ENCODE data around the gene TRAIP. TPM values are rescaled to one million over a fixed set of nuclear protein-coding genes. Genes with fewer than 3 reads are reported as not detected.

The TRAIP gene
- total RNA-seq, 2 donors from 2014 or later = 0.98 to 2.0 TPM

DNA sequence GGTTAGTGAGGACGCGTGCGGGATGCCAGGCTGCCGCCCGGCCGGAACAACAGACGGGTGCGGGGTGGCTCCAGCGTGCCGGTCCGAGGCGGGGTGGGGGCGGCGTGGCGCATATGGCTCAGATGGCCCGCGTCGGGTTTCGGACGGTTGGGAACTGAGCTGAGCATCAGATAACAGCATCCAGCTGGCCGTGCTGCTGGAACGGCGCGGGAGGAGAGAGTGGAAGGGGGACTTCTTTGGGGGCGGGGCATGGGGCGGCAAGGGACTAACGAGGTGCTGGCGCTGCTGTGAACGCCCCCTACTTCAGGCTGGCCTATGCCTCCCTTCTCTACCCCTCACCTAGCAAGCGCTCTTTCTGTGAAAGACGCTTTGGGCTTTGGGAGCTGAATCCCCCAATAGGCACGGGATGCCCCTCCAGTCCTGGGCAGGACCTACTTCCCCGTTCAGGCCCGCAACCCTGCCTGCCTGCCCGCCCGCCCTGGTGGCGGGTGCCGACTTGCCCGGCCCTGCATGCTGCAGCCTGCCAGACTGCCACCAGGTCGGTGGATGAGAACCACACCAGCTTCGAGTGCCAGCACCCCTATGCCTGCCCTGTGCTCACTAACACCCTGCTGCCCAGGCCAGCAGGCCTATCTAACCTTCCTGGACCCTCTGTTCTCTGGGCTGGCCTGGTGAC lies 52.8 kb downstream of the TRAIP start:
- Histone ChIP-seq H3K4me3 (peak overlapping the region; percentile 82 to 87), H3K27me3 (no peaks in the 10 kb centered on the region), H3K9me3 (no peaks in the 10 kb centered on the region), H3K36me3 (no peaks in the 10 kb centered on the region), H3K4me1 (peaks cover 0 to 52% of the 10 kb centered on the region in 2 donors), H3K27ac (peak overlapping the region; percentile 93 to 97)
- TF ChIP-seq, protein P1, sequence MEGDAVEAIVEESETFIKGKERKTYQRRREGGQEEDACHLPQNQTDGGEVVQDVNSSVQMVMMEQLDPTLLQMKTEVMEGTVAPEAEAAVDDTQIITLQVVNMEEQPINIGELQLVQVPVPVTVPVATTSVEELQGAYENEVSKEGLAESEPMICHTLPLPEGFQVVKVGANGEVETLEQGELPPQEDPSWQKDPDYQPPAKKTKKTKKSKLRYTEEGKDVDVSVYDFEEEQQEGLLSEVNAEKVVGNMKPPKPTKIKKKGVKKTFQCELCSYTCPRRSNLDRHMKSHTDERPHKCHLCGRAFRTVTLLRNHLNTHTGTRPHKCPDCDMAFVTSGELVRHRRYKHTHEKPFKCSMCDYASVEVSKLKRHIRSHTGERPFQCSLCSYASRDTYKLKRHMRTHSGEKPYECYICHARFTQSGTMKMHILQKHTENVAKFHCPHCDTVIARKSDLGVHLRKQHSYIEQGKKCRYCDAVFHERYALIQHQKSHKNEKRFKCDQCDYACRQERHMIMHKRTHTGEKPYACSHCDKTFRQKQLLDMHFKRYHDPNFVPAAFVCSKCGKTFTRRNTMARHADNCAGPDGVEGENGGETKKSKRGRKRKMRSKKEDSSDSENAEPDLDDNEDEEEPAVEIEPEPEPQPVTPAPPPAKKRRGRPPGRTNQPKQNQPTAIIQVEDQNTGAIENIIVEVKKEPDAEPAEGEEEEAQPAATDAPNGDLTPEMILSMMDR (IDR thresholded peaks at IDR 0.05) = peak in 1 of 2 donors; percentile 12
- peak; percentile 62 for DNase-seq (ENCODE audit: low spot score)

DNA sequence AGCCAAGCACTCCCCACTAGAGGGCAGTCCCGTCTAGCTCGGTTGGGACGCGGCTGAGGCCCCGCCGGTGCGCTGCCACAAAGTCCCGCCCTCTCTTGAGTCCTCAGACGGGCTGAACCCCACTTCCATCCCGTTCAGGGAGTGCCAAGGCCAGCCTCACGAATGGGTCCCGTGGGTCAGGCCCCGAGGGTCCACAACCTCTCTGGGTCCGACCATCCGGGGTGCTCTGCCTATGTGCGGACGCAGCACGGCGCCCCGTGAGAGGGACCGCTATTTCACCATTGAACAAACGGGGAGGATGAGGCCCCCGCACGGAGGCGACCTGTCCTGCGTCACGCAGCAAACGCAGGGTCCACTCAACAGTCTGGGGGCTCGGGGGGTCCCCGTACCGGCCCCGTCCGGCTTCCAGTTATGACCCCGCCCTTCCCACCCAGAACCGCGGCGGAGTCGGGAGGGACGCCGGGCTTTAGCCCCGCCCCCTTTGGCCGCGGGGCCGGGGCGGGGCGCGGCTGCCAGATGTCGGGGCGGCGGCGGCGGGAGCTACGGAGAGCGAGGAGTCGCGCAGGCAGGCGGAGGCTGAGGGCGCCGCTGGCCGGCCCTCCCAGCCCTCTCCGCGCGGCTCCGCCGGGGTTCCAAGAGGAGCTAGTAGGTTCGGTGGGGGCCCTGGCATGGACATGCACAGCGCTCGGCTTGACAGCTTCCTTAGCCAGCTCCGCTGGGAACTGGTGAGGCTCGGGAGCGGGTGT lies 53.5 kb downstream of the TRAIP start, which contains the start of gene INKA1:
TSS of gene INKA1 (plus strand) at position 543 of the 746 bp plus-strand sequence. CDS start at position 675, 132 bp downstream.
- TF ChIP-seq, protein P1 (IDR thresholded peaks at IDR 0.05) = peak in 1 of 2 donors; percentile 93
- H3K36me3 ChIP-seq = no peaks in the 10 kb centered on the region
- H3K4me3 ChIP-seq = peak within 1 kb of the TSS; percentile 82 to 87
- H3K9me3 ChIP-seq = no peaks in the 10 kb centered on the region
- no peaks in the 10 kb centered on the region for H3K27me3 ChIP-seq
- peak; percentile 94 for DNase-seq (ENCODE audit: low spot score)
- H3K27ac ChIP-seq = peak within 1 kb of the TSS; percentile 93 to 97
- H3K4me1 ChIP-seq = peaks cover 0 to 52% of the 10 kb centered on the region in 2 donors

DNA sequence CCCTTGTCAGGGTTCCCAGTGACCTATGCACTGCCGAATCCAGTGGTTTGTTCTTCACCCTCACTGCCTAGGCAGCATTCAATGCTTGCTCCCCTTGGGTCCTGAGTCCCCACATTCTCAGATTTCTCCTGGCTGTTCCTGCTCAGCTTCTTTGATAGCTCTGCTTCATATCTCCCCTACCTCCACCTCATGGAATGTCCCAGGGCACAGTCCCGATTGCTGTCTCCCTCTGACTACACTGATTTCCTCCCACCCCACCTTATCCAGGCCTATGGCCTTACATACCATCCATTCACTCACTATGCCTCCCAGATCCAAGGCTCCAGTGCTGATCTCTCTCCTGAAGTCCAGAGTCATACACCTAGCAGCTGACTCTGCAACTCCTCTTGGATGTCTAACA lies 55.2 kb downstream of the TRAIP start:
- Histone ChIP-seq H3K27ac (no peak overlapping the region), H3K4me3 (no peak overlapping the region), H3K36me3 (no peaks in the 10 kb centered on the region), H3K9me3 (no peaks in the 10 kb centered on the region), H3K4me1 (peaks cover 0 to 34% of the 10 kb centered on the region in 2 donors), H3K27me3 (no peaks in the 10 kb centered on the region)
- DNase-seq (ENCODE audit: low spot score) = no peak
- TF ChIP-seq, protein P1 (IDR thresholded peaks at IDR 0.05) = no peak

DNA sequence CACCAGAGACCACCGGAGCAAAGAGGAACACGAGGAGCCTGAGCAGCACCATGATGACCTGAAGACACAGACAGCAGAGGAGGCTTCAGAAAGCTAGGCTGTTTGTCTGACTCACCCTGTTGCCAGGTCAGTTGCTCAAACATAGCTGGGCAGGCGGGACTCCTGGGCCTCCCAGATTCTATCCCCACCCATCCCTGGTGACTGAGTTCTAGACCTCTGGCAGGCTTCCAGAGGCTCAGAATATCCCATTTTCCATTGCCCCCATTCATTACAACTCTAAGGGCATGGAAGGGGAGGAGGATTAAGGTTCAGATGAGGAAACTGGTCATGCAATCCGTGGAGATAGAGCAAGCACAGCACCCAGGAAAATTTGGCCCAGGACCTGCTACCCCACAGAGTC lies 56.6 kb downstream of the TRAIP start, which contains the start of gene CDHR4:
TSS of gene CDHR4 (minus strand) at position 113 of the 400 bp plus-strand sequence. CDS start at position 52, 61 bp downstream.
- H3K27ac ChIP-seq = no peak within 1 kb of the TSS
- no peaks in the 10 kb centered on the region for H3K36me3 ChIP-seq
- TF ChIP-seq, protein P1 (IDR thresholded peaks at IDR 0.05) = no peak
- H3K4me1 ChIP-seq = peaks cover 0 to 20% of the 10 kb centered on the region in 2 donors
- no peaks in the 10 kb centered on the region for H3K9me3 ChIP-seq
- no peaks in the 10 kb centered on the region for H3K27me3 ChIP-seq
- H3K4me3 ChIP-seq = no peak within 1 kb of the TSS
- peak; percentile 80 for DNase-seq (ENCODE audit: low spot score)

DNA sequence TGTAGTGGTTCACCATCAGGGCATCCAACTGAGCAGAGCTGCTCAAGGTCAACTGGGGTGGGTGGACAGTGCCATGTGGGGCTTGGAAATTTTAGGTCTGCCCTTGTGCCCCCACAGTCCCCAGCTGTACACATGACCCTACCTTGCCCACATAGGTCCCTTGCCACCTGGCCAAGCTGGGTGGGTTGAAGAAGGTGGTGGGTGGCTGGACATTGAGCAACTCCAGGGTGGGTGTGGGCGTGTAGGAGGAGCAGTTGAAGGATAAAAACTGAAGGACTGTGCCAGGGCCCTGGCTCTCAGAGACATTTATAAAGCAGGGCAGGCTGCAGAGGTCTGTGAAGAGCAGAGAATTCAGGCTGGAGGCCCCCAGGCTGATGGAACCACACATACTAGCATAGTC lies 57.3 kb downstream of the TRAIP start:
- no peak overlapping the region for H3K27ac ChIP-seq
- no peak for DNase-seq (ENCODE audit: low spot score)
- H3K4me1 ChIP-seq = peaks cover 0 to 14% of the 10 kb centered on the region in 2 donors
- H3K4me3 ChIP-seq = no peak overlapping the region
- no peaks in the 10 kb centered on the region for H3K9me3 ChIP-seq
- H3K27me3 ChIP-seq = no peaks in the 10 kb centered on the region
- TF ChIP-seq, protein P1 (IDR thresholded peaks at IDR 0.05) = no peak
- H3K36me3 ChIP-seq = no peaks in the 10 kb centered on the region
